HEK293 (cell line): ENCODE data around the gene CLCN7.

Experiments
- CTCF ChIA-PET: fragments of 350-600 bp; formaldehyde crosslinking; extraction: SDS; loops from one replicate; lab custom pipeline; 2021; ENCODE audit warnings: antibody characterized with exemption; lab: Yijun Ruan, JAX
- POLR2A ChIA-PET: fragments of 300-600 bp; formaldehyde crosslinking; extraction: SDS; loops from one replicate; lab custom pipeline; 2020; ENCODE audit warnings: antibody characterized with exemption, inconsistent platforms; lab: Yijun Ruan, JAX
- H3K27ac ChIP-seq: fragments of 200-500 bp; sonication (Bioruptor generic); 2 replicates; pipeline ENCODE4 v1.5.1; 2014; ENCODE audit warnings: low read depth, low read length, control low read depth, inconsistent platforms; ENCODE audit errors: extremely low read depth
- H3K36me3 ChIP-seq, 2 experiments: fragments of 200-500 bp in 1 of 2; sonication (Bioruptor generic) in 1 of 2; 1 replicate in 1 of 2; 2 replicates in 1 of 2; pipeline ENCODE4 v1.5.1; 2014 to 2017; ENCODE audit warnings: inconsistent platforms in 2 of 2, low read length in 2 of 2; ENCODE audit not compliant: control insufficient read depth in 2 of 2, insufficient read depth in 1 of 2
- H3K4me1 ChIP-seq: fragments of 200-500 bp; sonication (Bioruptor generic); 2 replicates; pipeline ENCODE4 v1.5.1; 2014; ENCODE audit warnings: mild to moderate bottlenecking, low read length, inconsistent platforms; ENCODE audit not compliant: control insufficient read depth, insufficient read depth
- H3K4me3 ChIP-seq: 2 replicates; pipeline ENCODE4 v1.5.1; 2011; ENCODE audit warnings: low read depth, mild to moderate bottlenecking, control low read depth, low read length, moderate library complexity
- H3K9me3 ChIP-seq: fragments of 200-500 bp; sonication (Bioruptor generic); 2 replicates; pipeline ENCODE4 v1.5.1; 2014; ENCODE audit warnings: low read depth, low read length, inconsistent platforms; ENCODE audit not compliant: control insufficient read depth, insufficient read depth
- CTCF ChIP-seq: fragments of 450-650 bp; formaldehyde crosslinking; IDR thresholded peaks from 2 replicates; pipeline ENCODE4 v1.5.1; 2016; ENCODE audit warnings: missing biosample characterization, missing genetic modification characterization
- GLI4 ChIP-seq: fragments of 450-650 bp; formaldehyde crosslinking; IDR thresholded peaks from 2 replicates; pipeline ENCODE4 v1.5.1; 2016; ENCODE audit warnings: missing biosample characterization, missing genetic modification characterization
- IKZF3 ChIP-seq: fragments of 450-650 bp; IDR thresholded peaks from 2 replicates; pipeline ENCODE4 v1.5.0; 2018; ENCODE audit warnings: missing biosample characterization, mild to moderate bottlenecking, missing genetic modification characterization, moderate library complexity
- KLF9 ChIP-seq: fragments of 450-650 bp; formaldehyde crosslinking; IDR thresholded peaks from 2 replicates; pipeline ENCODE4 v1.5.1; 2016; ENCODE audit warnings: missing biosample characterization, missing genetic modification characterization, low read depth
- PRDM6 ChIP-seq: fragments of 450-650 bp; formaldehyde crosslinking; IDR thresholded peaks from 2 replicates; pipeline ENCODE4 v1.5.1; 2017; ENCODE audit warnings: missing biosample characterization, missing genetic modification characterization
- SP3 ChIP-seq: fragments of 450-650 bp; formaldehyde crosslinking; IDR thresholded peaks from 2 replicates; pipeline ENCODE4 v1.5.1; 2016; ENCODE audit warnings: missing biosample characterization, missing genetic modification characterization
- ZBTB48 ChIP-seq: fragments of 450-650 bp; formaldehyde crosslinking; IDR thresholded peaks from 2 replicates; pipeline ENCODE4 v1.5.1; 2016; ENCODE audit warnings: missing biosample characterization, missing genetic modification characterization
- ZFP69B ChIP-seq: fragments of 450-650 bp; formaldehyde crosslinking; IDR thresholded peaks from 2 replicates; pipeline ENCODE4 v1.5.1; 2016; ENCODE audit warnings: missing biosample characterization, missing genetic modification characterization
- ZIC2 ChIP-seq: fragments of 450-650 bp; formaldehyde crosslinking; IDR thresholded peaks from 2 replicates; pipeline ENCODE4 v1.5.1; 2016; ENCODE audit warnings: missing biosample characterization, missing genetic modification characterization
- ZNF121 ChIP-seq: fragments of 450-650 bp; formaldehyde crosslinking; IDR thresholded peaks from 2 replicates; pipeline ENCODE4 v1.5.1; 2016; ENCODE audit warnings: missing biosample characterization, missing genetic modification characterization
- ZNF157 ChIP-seq: fragments of 450-650 bp; formaldehyde crosslinking; IDR thresholded peaks from 2 replicates; pipeline ENCODE4 v1.5.1; 2016; ENCODE audit warnings: missing biosample characterization, missing genetic modification characterization
- ZNF239 ChIP-seq: fragments of 450-650 bp; formaldehyde crosslinking; IDR thresholded peaks from 2 replicates; pipeline ENCODE4 v1.5.1; 2016; ENCODE audit warnings: missing biosample characterization, missing genetic modification characterization
- ZNF266 ChIP-seq: fragments of 450-650 bp; formaldehyde crosslinking; IDR thresholded peaks from 2 replicates; pipeline ENCODE4 v1.5.1; 2016; ENCODE audit warnings: missing biosample characterization, missing genetic modification characterization, low read depth
- ZNF394 ChIP-seq: fragments of 450-650 bp; formaldehyde crosslinking; IDR thresholded peaks from 2 replicates; pipeline ENCODE4 v1.5.1; 2016; ENCODE audit warnings: missing biosample characterization, missing genetic modification characterization, mild to moderate bottlenecking, moderate library complexity, borderline replicate concordance
- ZNF449 ChIP-seq: fragments of 450-650 bp; formaldehyde crosslinking; IDR thresholded peaks from 2 replicates; pipeline ENCODE4 v1.5.1; 2017; ENCODE audit warnings: missing biosample characterization, mild to moderate bottlenecking, missing genetic modification characterization, moderate library complexity
- ZNF561 ChIP-seq: fragments of 450-650 bp; IDR thresholded peaks from 2 replicates; pipeline ENCODE4 v1.5.1; 2018; ENCODE audit warnings: missing biosample characterization, missing genetic modification characterization, borderline replicate concordance
- ZNF610 ChIP-seq: fragments of 450-650 bp; formaldehyde crosslinking; IDR thresholded peaks from 2 replicates; pipeline ENCODE4 v1.5.1; 2016; ENCODE audit warnings: missing biosample characterization, missing genetic modification characterization, borderline replicate concordance
- ZNF623 ChIP-seq: fragments of 450-650 bp; formaldehyde crosslinking; IDR thresholded peaks from 2 replicates; pipeline ENCODE4 v1.5.1; 2016; ENCODE audit warnings: missing biosample characterization, missing genetic modification characterization
- ZNF639 ChIP-seq: fragments of 450-650 bp; formaldehyde crosslinking; IDR thresholded peaks from 2 replicates; pipeline ENCODE4 v1.5.1; 2016; ENCODE audit warnings: missing biosample characterization, missing genetic modification characterization
- ZNF658 ChIP-seq: fragments of 450-650 bp; formaldehyde crosslinking; IDR thresholded peaks from 2 replicates; pipeline ENCODE4; 2016; ENCODE audit warnings: missing biosample characterization, missing genetic modification characterization
- ZNF843 ChIP-seq: fragments of 450-650 bp; formaldehyde crosslinking; IDR thresholded peaks from 2 replicates; pipeline ENCODE4 v1.5.1; 2016; ENCODE audit warnings: missing biosample characterization, missing genetic modification characterization

The CLCN7 gene

GRCh38 chr16:1512774-1513173, 37.9 kb upstream of the CLCN7 start:
- peaks cover 0 to 29% of the 10 kb centered on the region in 2 experiments; a peak in 2 of 3 replicates for H3K36me3 ChIP-seq
- H3K4me1 ChIP-seq = no peaks in the 10 kb centered on the region
- POLR2A ChIA-PET = interaction anchor here (0.5 to 1.4 kb wide), 5 partner anchors 11 to 98 kb away, joined by 3 to 7 read pairs (median 3); no protein-coding TSS in a partner anchor
- no peak for TF ChIP-seq ZNF121 (tag by site-specific recombination)
- no peak for TF ChIP-seq ZNF561 (tag by site-specific recombination)
- TF ChIP-seq ZNF239 = no peak
- no peak for TF ChIP-seq ZIC2 (tag by site-specific recombination)
- CTCF ChIA-PET = interaction anchor here (0.6 kb wide), 1 partner anchor 37 kb away, joined by 6 read pairs; no protein-coding TSS in a partner anchor
- no peak overlapping the region for H3K4me3 ChIP-seq
- H3K27ac ChIP-seq = no peak overlapping the region
- H3K9me3 ChIP-seq = no peaks in the 10 kb centered on the region

GRCh38 chr16:1511662-1512569, 37.1 kb upstream of the CLCN7 start:
- no peaks in the 10 kb centered on the region for H3K4me1 ChIP-seq
- ChIA-PET CTCF (interaction anchor here (0.6 kb wide), 1 partner anchor 38 kb away, joined by 6 read pairs; no protein-coding TSS in a partner anchor), POLR2A (interaction anchor here (0.5 to 1.4 kb wide), 5 partner anchors 10 to 98 kb away, joined by 3 to 7 read pairs (median 3); no protein-coding TSS in a partner anchor)
- H3K27ac ChIP-seq = no peak overlapping the region
- H3K9me3 ChIP-seq = no peaks in the 10 kb centered on the region
- H3K4me3 ChIP-seq = no peak overlapping the region
- peaks cover 0 to 38% of the 10 kb centered on the region in 2 experiments; a peak in 2 of 3 replicates for H3K36me3 ChIP-seq
- TF ChIP-seq ZBTB48 (tag by site-specific recombination) = no peak

GRCh38 chr16:1510941-1511351, 36.1 kb upstream of the CLCN7 start:
- H3K27ac ChIP-seq = no peak overlapping the region
- H3K9me3 ChIP-seq = no peaks in the 10 kb centered on the region
- H3K4me3 ChIP-seq = no peak overlapping the region
- POLR2A ChIA-PET = no interaction called here
- CTCF ChIA-PET = no interaction called here
- no peak for TF ChIP-seq ZNF610 (tag by site-specific recombination)
- TF ChIP-seq CTCF (tag by site-specific recombination) = no peak
- TF ChIP-seq ZNF394 (tag by site-specific recombination) = no peak
- TF ChIP-seq ZNF843 (tag by site-specific recombination) = no peak
- TF ChIP-seq ZFP69B (tag by site-specific recombination) = no peak
- peaks cover 0 to 47% of the 10 kb centered on the region in 2 experiments; a peak in 2 of 3 replicates for H3K36me3 ChIP-seq
- H3K4me1 ChIP-seq = no peaks in the 10 kb centered on the region

- Histone ChIP-seq H3K27ac (no peak overlapping the region), H3K36me3 (peaks cover 0 to 53% of the 10 kb centered on the region in 2 experiments; a peak in 2 of 3 replicates), H3K4me1 (no peaks in the 10 kb centered on the region), H3K4me3 (no peak overlapping the region), H3K9me3 (no peaks in the 10 kb centered on the region)
- POLR2A ChIA-PET = no interaction called here
- CTCF ChIA-PET = no interaction called here
- TF ChIP-seq ZNF639 (no peak), GLI4 (tag by site-specific recombination) (no peak), ZNF266 (tag by site-specific recombination) (no peak), KLF9 (tag by site-specific recombination) (no peak), IKZF3 (tag by site-specific recombination) (no peak), ZNF157 (tag by site-specific recombination) (no peak), SP3 (no peak), ZNF623 (tag by site-specific recombination) (no peak), PRDM6 (tag by site-specific recombination) (no peak), ZNF449 (tag by site-specific recombination) (no peak), ZNF658 (no peak)
These were observed 35.4 kb upstream of the CLCN7 start for GRCh38 chr16:1510272-1510671.
